NOMO-1 treated with dmso at 0.1 percent for 144 hours (cell line): ENCODE measurements around the gene PTPRF.

ENCODE experiments used
- DNase-seq: peaks from one replicate; lab custom pipeline; 2025; ENCODE audit not compliant: unreplicated experiment; lab: John Stamatoyannopoulos, UW

Gene PTPRF

GRCh38 chr1:43512681-43513080 lies 18.0 kb upstream of the PTPRF start:
- no peak for DNase-seq

- no peak for DNase-seq
Measured at GRCh38 chr1:43513471-43514173, 17.1 kb upstream of the PTPRF start.

GRCh38 chr1:43518935-43519686 lies 11.6 kb upstream of the PTPRF start:
- DNase-seq, result no peak

- no peak for DNase-seq
Measured at GRCh38 chr1:43520100-43520778, 10.4 kb upstream of the PTPRF start.

- DNase-seq, result no peak
Measured at GRCh38 chr1:43521078-43521477, 9.6 kb upstream of the PTPRF start.

- no peak for DNase-seq
Measured at GRCh38 chr1:43521756-43522155, 8.9 kb upstream of the PTPRF start.

GRCh38 chr1:43522431-43522775 lies 8.3 kb upstream of the PTPRF start:
- no peak for DNase-seq

GRCh38 chr1:43522776-43523480 lies 7.8 kb upstream of the PTPRF start:
- no peak for DNase-seq

GRCh38 chr1:43524804-43525203 lies 5.9 kb upstream of the PTPRF start:
- DNase-seq, result no peak

GRCh38 chr1:43526002-43526401 lies 4.7 kb upstream of the PTPRF start:
- no peak for DNase-seq

- DNase-seq, result no peak
Measured at GRCh38 chr1:43527111-43527878, 3.4 kb upstream of the PTPRF start.

GRCh38 chr1:43529206-43529731 lies 1.4 kb upstream of the PTPRF start:
- DNase-seq, result peak; percentile 33

- DNase-seq, result no peak
Measured at GRCh38 chr1:43531107-43531905, 623 bp downstream of the PTPRF start.

GRCh38 chr1:43531906-43532584 lies 1.4 kb downstream of the PTPRF start:
- no peak for DNase-seq

GRCh38 chr1:43532716-43533115 lies 2.0 kb downstream of the PTPRF start:
- DNase-seq, result no peak

- DNase-seq, result no peak
Measured at GRCh38 chr1:43533584-43533983, 2.9 kb downstream of the PTPRF start.

- DNase-seq, result no peak
Measured at GRCh38 chr1:43534256-43534655, 3.6 kb downstream of the PTPRF start.

- DNase-seq, result no peak
Measured at GRCh38 chr1:43536196-43536863, 5.6 kb downstream of the PTPRF start.
